GM23338 (cell line): ENCODE measurements around the gene MRFAP1.

Experiments used
- CTCF ChIP-seq, 2 experiments: fragments of 200-600 bp in 1 of 2; sonication (generic) in 1 of 2; conservative IDR thresholded peaks; 2 replicates each; pipeline versions ENCODE4 v1.5.1 to v1.6.1; 2016 to 2017; ENCODE audit warnings: antibody characterized with exemption in 2 of 2, low read depth in 2 of 2, mild to moderate bottlenecking in 2 of 2, moderate library complexity in 1 of 2
- EZH2 ChIP-seq: fragments of 200-600 bp; sonication (generic); IDR thresholded peaks from one replicate; pipeline ENCODE4 v1.8.0; 2017; ENCODE audit warnings: antibody characterized with exemption, mild to moderate bottlenecking, low read depth; ENCODE audit not compliant: unreplicated experiment
- NANOG ChIP-seq: IDR thresholded peaks from 2 replicates; pipeline ENCODE4 v1.6.1; 2016; ENCODE audit warnings: antibody characterized with exemption, borderline replicate concordance
- POLR2AphosphoS5 ChIP-seq: IDR thresholded peaks from 2 replicates; pipeline ENCODE4 v1.6.1; 2016; ENCODE audit warnings: antibody characterized with exemption, low read depth

- no peak for TF ChIP-seq CTCF (conservative IDR thresholded peaks at IDR 0.05; ENCODE audit: low read depth in 2 of 2)
- TF ChIP-seq EZH2, result no peak
- TF ChIP-seq NANOG, result no peak
- TF ChIP-seq POLR2AphosphoS5, result no peak
Observed at GRCh38 chr4:6655924-6656323, 15.4 kb downstream of the MRFAP1 start.
